AG04449 (cell line): ENCODE measurements around the gene IGFBP6.
"Not testable (repeated sequence)": the region's sequence is repeated elsewhere in the genome, so short reads cannot be mapped to it uniquely, and the experiment has no call there.

Source experiments
- CTCF ChIA-PET: fragments of 350-600 bp; formaldehyde crosslinking; extraction: SDS; loops from one replicate; lab custom pipeline; 2021; ENCODE audit warnings: antibody characterized with exemption; lab: Yijun Ruan, JAX
- POLR2A ChIA-PET: fragments of 400-600, 350-600 bp; formaldehyde crosslinking; extraction: SDS; loops from one replicate; lab custom pipeline; 2020; ENCODE audit warnings: antibody characterized with exemption, inconsistent platforms; lab: Yijun Ruan, JAX
- DNase-seq: peaks from one replicate; pipeline ENCODE4 v3.0.0-alpha.2; 2010; ENCODE audit warnings: low read depth, low spot score
- H3K4me3 ChIP-seq: 2 replicates; pipeline ENCODE4 v1.5.1; 2011; ENCODE audit warnings: low read depth, mild to moderate bottlenecking, control low read depth, low read length
- CTCF ChIP-seq: IDR thresholded peaks from one replicate; pipeline ENCODE4 v1.5.1; 2011; ENCODE audit warnings: mild to moderate bottlenecking, moderate library complexity, low read length, control low read depth, inconsistent platforms; ENCODE audit not compliant: insufficient read depth; ENCODE audit errors: missing control alignments

The IGFBP6 gene

GRCh38 chr12:53091756-53092155, 5.7 kb upstream of the IGFBP6 start:
- CTCF ChIA-PET, result interaction anchor here (1.4 to 20.8 kb wide), 2 partner anchors 9 to 17 kb away, joined by 3 to 655 read pairs; partner anchors contain the start of gene SPRYD3
- TF ChIP-seq CTCF, result no peak
- DNase-seq, result no peak
- no peak overlapping the region for H3K4me3 ChIP-seq
- POLR2A ChIA-PET, result no interaction called here

GRCh38 chr12:53093777-53094393, 3.6 kb upstream of the IGFBP6 start:
- no peak for TF ChIP-seq CTCF
- ChIA-PET CTCF (interaction anchor here (0.6 to 20.8 kb wide), 7 partner anchors 10 to 105 kb away, joined by 3 to 655 read pairs (median 3); partner anchors contain the start of genes EIF4B, SOAT2 and SPRYD3), POLR2A (interaction anchor here (2.0 kb wide), 1 partner anchor 13 kb away, joined by 4 read pairs; no protein-coding TSS in a partner anchor)
- DNase-seq, result no peak
- H3K4me3 ChIP-seq, result no peak overlapping the region

GRCh38 chr12:53094394-53094787, 3.1 kb upstream of the IGFBP6 start:
- ChIA-PET CTCF (interaction anchor here (0.7 to 20.8 kb wide), 6 partner anchors 9 to 105 kb away, joined by 3 to 655 read pairs (median 4); partner anchors contain the start of genes SOAT2 and SPRYD3), POLR2A (interaction anchor here (2.0 kb wide), 1 partner anchor 14 kb away, joined by 4 read pairs; no protein-coding TSS in a partner anchor)
- no peak for TF ChIP-seq CTCF
- H3K4me3 ChIP-seq, result no peak overlapping the region
- no peak for DNase-seq

DNA sequence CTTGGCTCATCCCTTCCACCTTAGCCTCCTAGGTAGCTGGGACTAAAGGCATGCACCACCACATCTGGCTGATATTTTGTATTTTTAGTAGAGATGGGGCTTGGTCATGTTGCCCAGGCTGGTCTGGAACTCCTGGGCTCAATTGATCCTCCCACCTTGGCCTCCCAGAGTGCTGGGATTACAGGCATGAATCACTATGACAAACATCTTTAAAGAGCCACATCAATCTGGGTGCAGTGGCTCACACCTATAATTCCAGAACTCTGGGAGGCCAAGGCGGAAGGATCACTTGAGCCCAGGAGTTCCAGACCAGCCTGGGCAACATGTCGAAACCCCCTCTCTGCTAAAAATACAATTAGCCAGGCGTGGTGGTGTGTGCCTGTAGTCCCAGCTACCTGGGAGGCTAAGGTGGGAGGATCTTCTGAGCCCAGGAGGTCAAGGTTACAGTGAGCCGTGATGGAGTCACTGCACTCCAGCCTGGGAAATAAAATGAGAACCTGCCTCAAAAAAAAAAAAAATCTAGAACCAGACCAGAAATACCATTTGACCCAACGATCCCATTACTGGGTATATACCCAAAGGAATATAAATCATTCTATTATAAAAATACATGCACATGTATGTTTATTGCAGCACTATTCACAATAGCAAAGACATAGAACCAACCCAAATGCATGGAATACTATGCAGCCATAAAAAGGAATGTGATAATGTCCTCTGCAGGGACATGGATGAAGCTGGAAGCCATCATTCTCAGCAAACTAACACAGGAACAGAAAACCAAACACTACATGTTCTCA, 2.5 kb upstream of the IGFBP6 start:
- POLR2A ChIA-PET, result interaction anchor here (2.0 kb wide), 1 partner anchor 14 kb away, joined by 4 read pairs; no protein-coding TSS in a partner anchor
- not testable (repeated sequence) for DNase-seq, H3K4me3 ChIP-seq
- CTCF ChIA-PET, result interaction anchor here (0.8 to 20.8 kb wide), 6 partner anchors 9 to 104 kb away, joined by 3 to 655 read pairs (median 4); partner anchors contain the start of genes SOAT2 and SPRYD3

DNA sequence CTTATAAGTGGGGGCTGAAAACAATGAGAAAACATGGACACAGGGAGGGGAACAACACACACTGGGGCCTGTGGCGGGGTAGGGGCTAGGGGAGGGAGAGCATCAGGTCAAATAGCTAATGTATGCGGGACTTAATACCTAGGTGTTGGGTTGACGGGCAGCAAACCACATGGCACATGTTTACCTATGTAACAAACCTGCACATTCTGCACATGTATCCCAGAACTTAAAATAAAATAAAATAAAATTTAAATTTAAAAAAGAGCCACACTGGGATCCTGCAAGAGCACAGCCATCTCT, 1.9 kb upstream of the IGFBP6 start:
- not testable (repeated sequence) for DNase-seq, H3K4me3 ChIP-seq
- ChIA-PET POLR2A (interaction anchor here (4.7 kb wide), 1 partner anchor 16 kb away, joined by 86 read pairs; the partner anchor contains the start of gene SPRYD3), CTCF (interaction anchor here (0.8 to 20.8 kb wide), 4 partner anchors 21 to 64 kb away, joined by 4 to 655 read pairs (median 4); partner anchors contain the start of gene SPRYD3)

DNA sequence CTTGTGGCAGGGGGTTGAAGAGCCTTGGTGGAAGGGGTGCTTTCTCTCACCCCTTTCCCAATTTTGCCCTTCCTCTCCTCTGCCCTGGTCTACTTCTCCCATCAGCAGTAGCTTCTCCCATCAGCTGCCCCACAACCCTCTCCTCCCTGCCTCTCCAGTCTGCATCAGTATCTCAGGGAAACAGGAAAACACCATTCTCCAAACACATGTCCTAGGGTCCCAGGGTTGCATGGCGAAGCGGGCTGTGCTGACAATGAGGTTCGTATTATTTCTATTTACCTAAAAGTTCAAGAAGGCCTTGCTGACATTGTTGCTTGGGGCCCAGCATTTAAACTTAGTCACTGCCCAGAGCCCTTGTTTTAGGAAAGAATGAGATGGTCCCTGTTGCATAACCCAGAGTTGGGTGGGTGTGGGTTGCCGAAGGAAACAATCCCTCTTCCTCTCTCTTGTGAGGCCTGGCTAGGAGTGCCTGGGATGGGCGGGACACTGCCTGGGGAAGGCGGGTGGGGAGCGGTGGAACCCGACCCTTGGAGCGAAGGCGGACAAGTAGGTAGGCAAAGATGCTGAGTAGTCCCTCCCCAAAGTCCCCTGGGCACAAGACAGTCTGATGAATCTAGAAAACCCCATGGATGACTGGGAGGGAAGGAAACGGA, 1.3 kb upstream of the IGFBP6 start:
- peak overlapping the region; percentile 73 for H3K4me3 ChIP-seq
- CTCF ChIA-PET, result interaction anchor here (0.8 to 20.8 kb wide), 3 partner anchors 21 to 63 kb away, joined by 4 to 655 read pairs (median 4); partner anchors contain the start of gene SPRYD3
- DNase-seq, result peak; percentile 29
- POLR2A ChIA-PET, result interaction anchor here (4.7 kb wide), 1 partner anchor 17 kb away, joined by 86 read pairs; the partner anchor contains the start of gene SPRYD3
- no peak for TF ChIP-seq CTCF
